Esophagus muscularis mucosa (tissue), 4 donors: ENCODE results near the gene MCOLN2.

Source experiments
- CTCF ChIP-seq, 3 experiments: fragments of 200-600 bp in 2 of 3; fragments of 450-650 bp in 1 of 3; sonication (generic) in 2 of 3; IDR thresholded peaks; one replicate each; pipeline ENCODE4 v1.5.1; 2017 to 2019; ENCODE audit warnings: antibody characterized with exemption in 3 of 3, mild to moderate bottlenecking in 2 of 3, moderate library complexity in 1 of 3
- EP300 ChIP-seq: sonication (generic); formaldehyde crosslinking; IDR thresholded peaks from one replicate; pipeline ENCODE4 v1.6.1; 2017; ENCODE audit warnings: antibody characterized with exemption
- POLR2A ChIP-seq: fragments of 450-650 bp; IDR thresholded peaks from one replicate; pipeline ENCODE4 v1.6.1; 2017; ENCODE audit warnings: antibody characterized with exemption, moderate library complexity, mild to moderate bottlenecking, low read depth
- POLR2AphosphoS5 ChIP-seq, 2 donors: sonication (generic); formaldehyde crosslinking; IDR thresholded peaks; one replicate each; pipeline ENCODE4 v1.6.1; 2017; ENCODE audit warnings: antibody characterized with exemption in 2 of 2

- TF ChIP-seq CTCF (IDR thresholded peaks at IDR 0.05) (no peak), POLR2AphosphoS5 (IDR thresholded peaks at IDR 0.05) (no peak), POLR2A (no peak), EP300 (no peak)
Measured at GRCh38 chr1:85024736-85025135, 27.8 kb upstream of the MCOLN2 start.
